MM.1S (cell line): Measurements from ENCODE around the gene RNF14.
A peak's percentile ranks its signal among the peaks of the same experiment; 100 is the strongest.

Experiments
- EZH2 ChIP-seq: fragments of 300-600 bp; sonication (generic); optimal IDR thresholded peaks from 2 replicates; pipeline ENCODE3; 2017; ENCODE audit warnings: low read depth, mild to moderate bottlenecking, antibody characterized with exemption, low read length, mixed read lengths
- EZH2phosphoT487 ChIP-seq: fragments of 300-600 bp; sonication (generic); IDR thresholded peaks from 2 replicates; pipeline ENCODE4 v1.6.1; 2018; ENCODE audit warnings: antibody characterized with exemption, low read length
- TF ChIP-seq, protein P1 (sequence below): fragments of 300-600 bp; sonication (generic); IDR thresholded peaks from 2 replicates; pipeline ENCODE4 v1.5.1; 2016; ENCODE audit warnings: antibody characterized with exemption, low read length, mixed read lengths

DNA sequence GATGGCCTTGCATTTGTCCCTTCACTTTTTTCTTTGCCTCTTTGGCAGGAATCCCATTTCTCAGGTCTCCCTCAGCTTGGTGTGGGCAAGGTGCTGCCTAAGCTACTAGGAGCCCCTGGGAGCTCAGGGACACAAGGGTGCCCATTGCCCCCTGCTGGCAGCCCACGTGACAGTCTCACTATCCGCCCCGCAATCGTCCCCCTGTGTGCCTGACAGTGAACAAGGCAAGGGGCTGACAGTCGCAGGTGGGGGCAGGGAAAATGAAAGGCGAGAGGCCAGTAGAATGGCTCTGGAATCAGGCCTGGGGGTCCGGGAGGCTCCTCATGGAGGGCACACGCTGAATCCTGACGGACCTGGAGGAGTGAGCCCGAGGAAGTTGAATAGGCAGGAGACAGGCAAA, 8.9 kb upstream of the RNF14 start:
- TF ChIP-seq, protein P1, sequence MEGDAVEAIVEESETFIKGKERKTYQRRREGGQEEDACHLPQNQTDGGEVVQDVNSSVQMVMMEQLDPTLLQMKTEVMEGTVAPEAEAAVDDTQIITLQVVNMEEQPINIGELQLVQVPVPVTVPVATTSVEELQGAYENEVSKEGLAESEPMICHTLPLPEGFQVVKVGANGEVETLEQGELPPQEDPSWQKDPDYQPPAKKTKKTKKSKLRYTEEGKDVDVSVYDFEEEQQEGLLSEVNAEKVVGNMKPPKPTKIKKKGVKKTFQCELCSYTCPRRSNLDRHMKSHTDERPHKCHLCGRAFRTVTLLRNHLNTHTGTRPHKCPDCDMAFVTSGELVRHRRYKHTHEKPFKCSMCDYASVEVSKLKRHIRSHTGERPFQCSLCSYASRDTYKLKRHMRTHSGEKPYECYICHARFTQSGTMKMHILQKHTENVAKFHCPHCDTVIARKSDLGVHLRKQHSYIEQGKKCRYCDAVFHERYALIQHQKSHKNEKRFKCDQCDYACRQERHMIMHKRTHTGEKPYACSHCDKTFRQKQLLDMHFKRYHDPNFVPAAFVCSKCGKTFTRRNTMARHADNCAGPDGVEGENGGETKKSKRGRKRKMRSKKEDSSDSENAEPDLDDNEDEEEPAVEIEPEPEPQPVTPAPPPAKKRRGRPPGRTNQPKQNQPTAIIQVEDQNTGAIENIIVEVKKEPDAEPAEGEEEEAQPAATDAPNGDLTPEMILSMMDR: peak; percentile 61
- TF ChIP-seq EZH2phosphoT487 (no peak), EZH2 (no peak)
